B cell (primary cell): Measurements from ENCODE around the gene LRRC8B. TPM values are rescaled to one million over a fixed set of nuclear protein-coding genes. Genes with fewer than 3 reads are reported as not detected.

Source experiments
- ATAC-seq: fragments of 200-7000 bp; cut with Tn5 transposase; one replicate; pipeline ENCODE4 v1.10.0; 2021; ENCODE audit warnings: low read depth, mild to moderate bottlenecking, moderate number of reproducible peaks, moderate library complexity
- CTCF ChIA-PET: fragments of 350-600 bp; sonication (Branson Sonifier 250); formaldehyde crosslinking; loops from one replicate; lab custom pipeline; 2021; ENCODE audit warnings: antibody characterized with exemption, inconsistent platforms; lab: Charles Lee
- POLR2A ChIA-PET: fragments of 350-600 bp; sonication (Branson Sonifier 250); formaldehyde crosslinking; loops from one replicate; lab custom pipeline; 2021; ENCODE audit warnings: antibody characterized with exemption; lab: Charles Lee
- DNase-seq: peaks from one replicate; pipeline ENCODE4 v3.0.0; 2013
- H2AFZ ChIP-seq: 2 replicates; pipeline ENCODE4 v1.6.1; 2012; ENCODE audit warnings: mild to moderate bottlenecking, low read depth, low read length; ENCODE audit not compliant: insufficient read depth, poor library complexity, severe bottlenecking
- H3K27ac ChIP-seq, 2 donors: 1 replicate in 1 of 2; 2 replicates in 1 of 2; pipeline ENCODE4 v1.5.1; 2012 to 2013; ENCODE audit warnings: low read length in 2 of 2, mild to moderate bottlenecking in 2 of 2, moderate library complexity in 1 of 2
- H3K27me3 ChIP-seq, 4 experiments: fragments of 200-600 bp in 1 of 4; sonication (generic) in 1 of 4; replicated peaks in 1 of 4; 1 replicate in 2 of 4; 2 replicates in 2 of 4; pipeline versions ENCODE4 v1.6.1 to v1.7.0; 2013 to 2016; ENCODE audit warnings: low read length in 3 of 4, mild to moderate bottlenecking in 2 of 4, mixed read lengths in 1 of 4, moderate library complexity in 1 of 4; ENCODE audit not compliant: insufficient read depth in 4 of 4, control insufficient read depth in 3 of 4; ENCODE audit errors: control extremely low read depth in 1 of 4
- H3K36me3 ChIP-seq, 2 experiments: replicated peaks in 1 of 2; 1 replicate in 1 of 2; 2 replicates in 1 of 2; pipeline versions ENCODE4 v1.6.1 to v1.7.1; 2013; ENCODE audit warnings: low read length in 1 of 2; ENCODE audit not compliant: insufficient read depth in 2 of 2, control insufficient read depth in 1 of 2; ENCODE audit errors: control extremely low read depth in 1 of 2, extremely low read depth in 1 of 2
- H3K4me1 ChIP-seq, 2 donors: fragments of 200-600 bp in 1 of 2; sonication (generic) in 1 of 2; 1 replicate in 1 of 2; 2 replicates in 1 of 2; pipeline versions ENCODE4 v1.5.1 to v1.6.1; 2013 to 2017; ENCODE audit warnings: low read length in 2 of 2; ENCODE audit not compliant: control insufficient read depth in 2 of 2, insufficient read depth in 2 of 2
- H3K4me2 ChIP-seq: replicated peaks from 2 replicates; pipeline ENCODE3; 2012; ENCODE audit warnings: mild to moderate bottlenecking, low read depth, low read length; ENCODE audit not compliant: poor library complexity, severe bottlenecking
- H3K4me3 ChIP-seq, 5 experiments: fragments of 200-600 bp in 1 of 5; sonication (generic) in 1 of 5; 1 replicate in 3 of 5; 2 replicates in 2 of 5; pipeline versions ENCODE4 v1.5.1 to v1.7.0; 2011 to 2016; ENCODE audit warnings: low read length in 4 of 5, mild to moderate bottlenecking in 4 of 5, low read depth in 2 of 5, control low read depth in 1 of 5, moderate library complexity in 1 of 5; ENCODE audit not compliant: insufficient read depth in 1 of 5; ENCODE audit errors: control extremely low read depth in 1 of 5, extremely low read depth in 1 of 5
- H3K79me2 ChIP-seq: fragments of 200-600 bp; sonication (generic); one replicate; pipeline ENCODE4 v1.6.0; 2016; ENCODE audit warnings: low read length; ENCODE audit not compliant: control insufficient read depth, insufficient read depth
- H3K9ac ChIP-seq: fragments of 200-600 bp; sonication (generic); 2 replicates; pipeline ENCODE4 v1.6.1; 2017; ENCODE audit warnings: mild to moderate bottlenecking, low read length, moderate library complexity
- H3K9me3 ChIP-seq, 3 donors: one replicate each; pipeline versions ENCODE4 v1.6.1 to v1.7.1; 2013; ENCODE audit warnings: low read length in 2 of 3; ENCODE audit not compliant: control insufficient read depth in 2 of 3, insufficient read depth in 1 of 3; ENCODE audit errors: control extremely low read depth in 1 of 3
- H4K20me1 ChIP-seq: 2 replicates; pipeline ENCODE4 v1.6.0; 2012; ENCODE audit warnings: mild to moderate bottlenecking, low read length; ENCODE audit not compliant: insufficient read depth, control insufficient read depth, poor library complexity, severe bottlenecking
- H3K27ac Mint-ChIP-seq: one replicate; pipeline ENCODE4 v1.8.0; 2021; ENCODE audit warnings: mixed read lengths
- H3K27me3 Mint-ChIP-seq: one replicate; pipeline ENCODE4 v1.8.0; 2021; ENCODE audit warnings: mixed read lengths
- H3K4me1 Mint-ChIP-seq: one replicate; pipeline ENCODE4 v1.8.0; 2021; ENCODE audit warnings: mixed read lengths
- H3K4me3 Mint-ChIP-seq: one replicate; pipeline ENCODE4 v1.8.0; 2021; ENCODE audit warnings: mixed read lengths
- H3K9me3 Mint-ChIP-seq: one replicate; pipeline ENCODE4 v1.8.0; 2022; ENCODE audit warnings: mixed read lengths; ENCODE audit not compliant: insufficient read depth
- EZH2 ChIP-seq: IDR thresholded peaks from 2 replicates; pipeline ENCODE4 v1.6.1; 2012; ENCODE audit warnings: borderline replicate concordance, low read depth, mild to moderate bottlenecking, moderate library complexity, low read length; ENCODE audit not compliant: insufficient read depth, poor library complexity, severe bottlenecking
- WGBS: methylation state at CpG from one replicate; pipeline ENCODE4 v1.1.5; 2013; ENCODE audit warnings: missing lambda C conversion rate; ENCODE audit not compliant: insufficient coverage; 5-methylcytosine and 5-hydroxymethylcytosine counted together
- intact Hi-C: fragments of 100-400 bp; cut with micrococcal nuclease; formaldehyde crosslinking; loops from one replicate; pipeline ENCODE4 v1.10.0; 2022
- polyA plus RNA-seq: library from polyadenylated mRNA; depleted of rRNA; stranded (reverse); fragments of >200 nt; gene quantifications from 2 replicates; pipeline ENCODE4 v1.2.3, GENCODE V29; 2012
- total RNA-seq, 2 donors: library from RNA; stranded (reverse); fragments of 120-200 nt in 1 of 2; gene quantifications; 1 replicate in 1 of 2; 2 replicates in 1 of 2; pipeline versions ENCODE4 v1.2.3 to v1.2.4, GENCODE V29; 2013 to 2022
- TF ChIP-seq, protein P1 (sequence below): fragments of 200-600 bp; IDR thresholded peaks from one replicate; pipeline ENCODE4 v1.8.0; 2022; ENCODE audit warnings: antibody characterized with exemption, mild to moderate bottlenecking

The LRRC8B gene
- total and polyA plus RNA-seq, 2 donors (not counting 1 experiment from before 2014, with no cell fraction given) = 2.2 to 9.9 TPM

DNA sequence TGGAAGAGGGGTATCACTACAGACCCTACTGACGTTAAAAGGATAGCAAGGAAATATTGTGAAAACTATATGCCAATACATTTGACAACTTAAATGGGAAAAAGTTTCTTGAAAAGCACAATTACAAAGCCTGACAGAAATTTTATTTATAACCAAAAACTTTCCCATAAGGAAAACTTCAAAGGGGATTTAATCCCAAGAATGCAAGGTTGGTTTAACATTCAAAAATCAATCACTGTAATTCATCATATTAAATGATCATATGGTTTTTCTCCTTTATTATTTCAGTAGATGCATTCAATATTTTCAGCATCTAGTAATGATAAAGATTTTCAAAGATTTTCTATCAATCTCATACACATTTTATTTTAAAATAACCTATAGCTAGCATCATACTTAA lies 121.6 kb downstream of the LRRC8B start:
- H2AFZ ChIP-seq = no peak overlapping the region
- H3K27ac Mint-ChIP-seq = no peak overlapping the region
- no peaks in the 10 kb centered on the region for H3K27me3 Mint-ChIP-seq
- no peak for ATAC-seq
- peaks cover 81% of the 10 kb centered on the region for H3K79me2 ChIP-seq
- no CpG with 5 or more reads among the region's 1 CpG for WGBS
- no peaks in the 10 kb centered on the region for H4K20me1 ChIP-seq
- H3K9me3 Mint-ChIP-seq = peaks cover 10% of the 10 kb centered on the region
- H3K27ac ChIP-seq = no peak overlapping the region
- H3K4me3 Mint-ChIP-seq = no peak overlapping the region
- TF ChIP-seq EZH2 = no peak
- TF ChIP-seq, protein P1, sequence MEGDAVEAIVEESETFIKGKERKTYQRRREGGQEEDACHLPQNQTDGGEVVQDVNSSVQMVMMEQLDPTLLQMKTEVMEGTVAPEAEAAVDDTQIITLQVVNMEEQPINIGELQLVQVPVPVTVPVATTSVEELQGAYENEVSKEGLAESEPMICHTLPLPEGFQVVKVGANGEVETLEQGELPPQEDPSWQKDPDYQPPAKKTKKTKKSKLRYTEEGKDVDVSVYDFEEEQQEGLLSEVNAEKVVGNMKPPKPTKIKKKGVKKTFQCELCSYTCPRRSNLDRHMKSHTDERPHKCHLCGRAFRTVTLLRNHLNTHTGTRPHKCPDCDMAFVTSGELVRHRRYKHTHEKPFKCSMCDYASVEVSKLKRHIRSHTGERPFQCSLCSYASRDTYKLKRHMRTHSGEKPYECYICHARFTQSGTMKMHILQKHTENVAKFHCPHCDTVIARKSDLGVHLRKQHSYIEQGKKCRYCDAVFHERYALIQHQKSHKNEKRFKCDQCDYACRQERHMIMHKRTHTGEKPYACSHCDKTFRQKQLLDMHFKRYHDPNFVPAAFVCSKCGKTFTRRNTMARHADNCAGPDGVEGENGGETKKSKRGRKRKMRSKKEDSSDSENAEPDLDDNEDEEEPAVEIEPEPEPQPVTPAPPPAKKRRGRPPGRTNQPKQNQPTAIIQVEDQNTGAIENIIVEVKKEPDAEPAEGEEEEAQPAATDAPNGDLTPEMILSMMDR = no peak
- no peak overlapping the region for H3K4me3 ChIP-seq
- ChIA-PET POLR2A (no interaction called here), CTCF (interaction anchor here (1.3 kb wide), 1 partner anchor 15 kb away, joined by 5 read pairs; no protein-coding TSS in a partner anchor)
- H3K4me1 ChIP-seq = peaks cover 0 to 13% of the 10 kb centered on the region in 2 donors
- no peak overlapping the region for H3K9ac ChIP-seq
- no peak overlapping the region for H3K4me2 ChIP-seq
- H3K36me3 ChIP-seq = no peaks in the 10 kb centered on the region
- H3K27me3 ChIP-seq = no peaks in the 10 kb centered on the region
- no peak for DNase-seq
- H3K9me3 ChIP-seq = peaks cover 0 to 3% (median 2%) of the 10 kb centered on the region in 3 donors
- intact Hi-C loops = no loop called here
- peaks cover 18% of the 10 kb centered on the region for H3K4me1 Mint-ChIP-seq

Other genes with a start within 250 kb of the LRRC8B start
- 0.12 TPM in 1 of 2 replicates, not detected in the other for gene GBP6, start 160.8 kb upstream of the LRRC8B start, total RNA-seq
- gene GBP6, start 160.8 kb upstream of the LRRC8B start, polyA plus RNA-seq = not detected in 2 replicates
- gene LRRC8C, start 108.3 kb downstream of the LRRC8B start, total RNA-seq = 6.7 and 6.8 TPM in 2 replicates
- 3.9 and 4.9 TPM in 2 replicates for gene LRRC8C, start 108.3 kb downstream of the LRRC8B start, polyA plus RNA-seq